NCI-H2196 treated with DMSO at 0.1 percent for 48 hours (cell line): ENCODE data around the gene PKP1.

ENCODE experiments used
- DNase-seq: peaks from one replicate; lab custom pipeline; 2025; ENCODE audit not compliant: unreplicated experiment; lab: John Stamatoyannopoulos, UW

Gene PKP1

GRCh38 chr1:201307760-201308499 lies 24.6 kb downstream of the PKP1 start:
- no peak for DNase-seq

DNA sequence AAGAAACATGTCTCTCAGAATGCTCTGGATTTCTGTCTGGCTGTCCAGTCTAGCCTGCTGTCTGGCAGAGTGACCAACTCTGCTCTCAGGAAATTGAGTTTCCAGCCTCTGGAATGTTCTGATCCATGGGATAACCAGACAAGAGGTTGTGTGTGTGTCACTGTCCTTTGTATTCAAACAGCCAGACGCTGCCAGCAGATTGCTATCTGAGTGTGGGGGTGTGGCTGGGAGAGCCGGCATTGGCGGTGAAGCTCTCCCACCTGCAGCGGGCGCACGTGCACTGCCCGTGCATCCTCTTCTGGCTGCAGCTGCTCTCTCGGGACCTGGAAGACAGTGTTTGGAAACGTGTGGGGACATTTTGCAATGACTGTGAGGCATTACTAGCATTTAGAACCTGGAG lies 26.1 kb downstream of the PKP1 start:
- peak; percentile 84 for DNase-seq

DNA sequence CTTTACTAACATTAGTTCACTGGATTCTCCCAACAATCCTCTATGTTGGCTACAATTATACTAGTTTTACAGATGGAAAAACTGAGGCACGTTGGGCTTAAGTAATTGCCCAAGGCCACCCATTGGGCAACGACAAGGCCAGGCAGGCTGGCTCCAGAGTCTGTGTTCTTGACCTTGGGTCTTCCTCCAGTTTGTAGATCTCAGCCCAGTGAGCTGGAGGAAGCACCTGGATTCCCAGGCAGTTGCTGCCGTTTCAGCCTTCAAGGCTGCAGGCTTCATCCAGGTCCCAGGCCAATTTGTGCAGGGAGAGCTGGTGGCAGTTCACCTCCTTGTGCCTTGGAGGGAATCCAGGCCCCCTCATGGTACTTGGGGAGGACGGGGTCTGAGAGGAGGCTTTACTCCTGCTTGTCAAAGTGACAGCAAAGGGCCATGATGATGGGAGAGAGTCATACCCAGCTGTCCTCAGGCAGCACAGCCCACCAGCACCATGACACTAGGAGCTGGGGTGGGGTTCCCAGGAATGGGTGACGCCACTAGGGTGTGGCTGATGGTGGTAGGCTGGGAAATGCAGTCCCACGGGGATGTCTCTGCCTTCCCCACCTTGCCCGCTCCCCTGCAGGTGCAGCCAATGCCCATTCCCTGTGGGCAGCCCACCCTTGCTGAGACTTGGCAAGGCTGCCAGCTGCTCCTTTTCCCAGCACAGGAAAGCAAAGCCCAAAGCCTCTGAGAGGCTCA lies 27.1 kb downstream of the PKP1 start:
- no peak for DNase-seq

DNA sequence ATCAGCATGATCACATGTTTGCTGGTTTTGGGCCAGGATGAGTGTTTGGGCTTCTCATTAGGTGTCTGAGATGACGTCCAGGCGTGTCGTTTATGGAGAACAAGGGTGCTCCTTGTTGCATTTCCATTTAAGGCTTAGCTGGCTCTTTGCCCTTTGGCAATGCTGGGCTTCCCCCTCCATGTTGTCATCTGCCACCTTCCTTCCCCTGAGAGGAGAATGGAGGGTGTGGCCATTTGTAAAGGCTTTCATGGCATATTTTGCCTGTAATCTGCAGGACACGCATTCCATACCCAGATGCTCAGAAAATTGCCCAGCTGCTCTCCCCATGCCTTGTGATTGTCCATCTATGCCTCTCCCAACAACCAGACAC lies 27.7 kb downstream of the PKP1 start:
- DNase-seq: peak; percentile 87

DNA sequence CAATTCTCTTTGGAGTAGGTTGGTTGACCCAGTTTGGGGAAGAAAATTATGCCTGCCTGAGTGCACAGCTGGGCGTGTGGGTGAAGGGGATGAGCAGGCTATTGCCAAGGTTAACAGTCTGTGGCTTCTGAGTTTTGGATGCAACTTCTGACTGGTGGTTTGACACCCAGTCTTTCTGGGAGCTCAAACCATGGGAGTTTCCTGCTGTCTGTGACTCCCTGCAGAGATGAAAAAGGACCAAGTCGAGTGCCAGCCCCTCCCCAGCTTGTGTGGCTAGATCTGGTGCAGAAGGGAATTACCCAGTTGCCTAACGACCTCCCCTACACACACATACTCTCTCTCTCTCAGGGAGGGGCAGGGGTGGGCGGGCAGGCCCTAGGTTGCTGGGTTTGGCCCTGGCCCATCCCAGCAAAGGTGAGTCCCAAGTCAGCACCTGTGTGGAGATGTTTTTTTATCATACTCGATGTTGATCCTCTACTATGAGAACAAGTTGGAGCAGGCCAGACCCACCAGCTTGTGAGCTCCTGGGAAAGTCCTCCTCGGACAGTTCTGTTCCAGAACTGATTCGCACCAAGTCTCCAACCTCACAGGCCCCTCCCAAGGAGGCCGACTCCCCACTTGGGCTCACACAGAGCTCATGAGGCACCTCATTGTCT lies 28.2 kb downstream of the PKP1 start:
- peak; percentile 84 for DNase-seq

- no peak for DNase-seq
Measured at GRCh38 chr1:201312298-201312697, 29.0 kb downstream of the PKP1 start.

- DNase-seq: no peak
Measured at GRCh38 chr1:201313086-201313485, 29.8 kb downstream of the PKP1 start.

DNA sequence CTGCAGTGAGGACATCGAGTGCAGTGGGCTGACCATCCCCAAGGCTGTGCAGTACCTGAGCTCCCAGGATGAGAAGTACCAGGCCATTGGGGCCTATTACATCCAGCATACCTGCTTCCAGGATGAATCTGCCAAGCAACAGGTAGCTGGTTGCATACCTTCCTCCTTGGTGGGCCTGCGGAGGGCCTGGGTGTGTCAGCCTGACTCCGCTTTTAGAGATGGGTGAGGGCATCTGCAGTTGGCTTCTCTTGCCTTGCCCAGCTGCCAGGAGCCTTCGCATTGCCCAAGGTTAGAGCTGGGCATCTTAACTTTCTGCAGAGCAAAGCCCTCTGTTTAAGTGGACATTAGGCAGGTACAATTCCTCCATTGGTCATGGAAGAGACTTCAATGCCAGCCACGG lies 33.2 kb downstream of the PKP1 start:
- DNase-seq: no peak

DNA sequence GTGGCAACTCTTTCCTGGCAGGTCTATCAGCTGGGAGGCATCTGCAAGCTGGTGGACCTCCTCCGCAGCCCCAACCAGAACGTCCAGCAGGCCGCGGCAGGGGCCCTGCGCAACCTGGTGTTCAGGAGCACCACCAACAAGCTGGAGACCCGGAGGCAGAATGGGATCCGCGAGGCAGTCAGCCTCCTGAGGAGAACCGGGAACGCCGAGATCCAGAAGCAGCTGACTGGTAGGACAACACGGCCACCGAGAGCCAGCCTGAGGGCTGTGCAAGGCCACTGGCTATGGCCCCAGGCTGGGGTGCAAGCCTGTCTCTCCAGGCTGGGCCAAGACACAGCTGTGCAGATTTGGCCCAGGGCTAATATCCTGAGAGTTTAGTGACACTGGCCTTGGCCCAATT lies 34.2 kb downstream of the PKP1 start:
- DNase-seq: no peak

- DNase-seq: no peak
Measured at GRCh38 chr1:201318504-201319340, 35.4 kb downstream of the PKP1 start.

GRCh38 chr1:201319631-201320030 lies 36.3 kb downstream of the PKP1 start:
- DNase-seq: no peak

DNA sequence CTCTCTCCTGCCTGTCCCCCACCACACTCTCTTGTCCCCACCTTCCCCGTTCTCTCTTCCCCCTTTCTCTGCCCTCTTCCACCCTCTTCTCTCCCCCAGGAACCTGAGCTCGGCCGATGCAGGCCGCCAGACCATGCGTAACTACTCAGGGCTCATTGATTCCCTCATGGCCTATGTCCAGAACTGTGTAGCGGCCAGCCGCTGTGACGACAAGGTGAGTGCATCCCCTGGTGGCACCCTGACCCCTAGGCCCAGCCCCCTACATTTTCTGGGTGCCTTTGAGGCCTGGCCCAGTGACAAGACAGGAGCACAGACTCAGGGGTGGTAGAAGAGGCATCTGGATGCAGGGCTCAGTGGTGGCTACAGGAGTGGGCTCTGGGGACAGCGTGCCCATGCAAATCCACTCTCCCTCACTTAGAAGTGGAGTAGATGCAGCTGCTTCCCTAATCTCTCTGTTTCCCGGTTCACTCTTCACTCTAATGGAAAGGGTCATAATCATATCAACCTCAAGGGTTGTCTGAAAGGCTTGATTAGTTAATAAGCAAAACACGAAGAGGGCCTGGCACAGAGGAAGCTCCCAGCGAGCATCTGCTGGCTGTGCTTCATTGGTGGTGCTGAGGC lies 37.0 kb downstream of the PKP1 start:
- no peak for DNase-seq

DNA sequence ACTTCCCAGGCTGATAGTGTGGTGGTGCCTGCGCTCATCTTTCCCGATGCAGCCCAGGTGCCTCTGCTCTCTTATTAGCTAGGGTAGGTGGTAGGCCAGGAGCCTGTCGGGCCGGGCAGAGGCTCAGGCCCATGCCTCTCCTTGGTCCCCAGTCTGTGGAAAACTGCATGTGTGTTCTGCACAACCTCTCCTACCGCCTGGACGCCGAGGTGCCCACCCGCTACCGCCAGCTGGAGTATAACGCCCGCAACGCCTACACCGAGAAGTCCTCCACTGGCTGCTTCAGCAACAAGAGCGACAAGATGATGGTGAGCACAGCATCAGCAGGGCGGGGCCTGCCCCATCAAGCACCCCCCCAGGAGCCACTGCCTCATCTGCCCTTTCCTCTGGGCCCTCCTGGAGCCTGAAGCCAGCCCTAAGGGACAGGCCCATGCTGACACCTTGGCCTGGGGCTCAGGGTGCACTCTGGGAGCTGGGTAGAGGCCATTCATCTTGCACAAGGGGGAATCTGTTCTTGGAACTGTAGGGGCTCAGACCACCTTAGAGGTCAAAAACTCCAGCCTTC lies 38.6 kb downstream of the PKP1 start:
- no peak for DNase-seq

DNA sequence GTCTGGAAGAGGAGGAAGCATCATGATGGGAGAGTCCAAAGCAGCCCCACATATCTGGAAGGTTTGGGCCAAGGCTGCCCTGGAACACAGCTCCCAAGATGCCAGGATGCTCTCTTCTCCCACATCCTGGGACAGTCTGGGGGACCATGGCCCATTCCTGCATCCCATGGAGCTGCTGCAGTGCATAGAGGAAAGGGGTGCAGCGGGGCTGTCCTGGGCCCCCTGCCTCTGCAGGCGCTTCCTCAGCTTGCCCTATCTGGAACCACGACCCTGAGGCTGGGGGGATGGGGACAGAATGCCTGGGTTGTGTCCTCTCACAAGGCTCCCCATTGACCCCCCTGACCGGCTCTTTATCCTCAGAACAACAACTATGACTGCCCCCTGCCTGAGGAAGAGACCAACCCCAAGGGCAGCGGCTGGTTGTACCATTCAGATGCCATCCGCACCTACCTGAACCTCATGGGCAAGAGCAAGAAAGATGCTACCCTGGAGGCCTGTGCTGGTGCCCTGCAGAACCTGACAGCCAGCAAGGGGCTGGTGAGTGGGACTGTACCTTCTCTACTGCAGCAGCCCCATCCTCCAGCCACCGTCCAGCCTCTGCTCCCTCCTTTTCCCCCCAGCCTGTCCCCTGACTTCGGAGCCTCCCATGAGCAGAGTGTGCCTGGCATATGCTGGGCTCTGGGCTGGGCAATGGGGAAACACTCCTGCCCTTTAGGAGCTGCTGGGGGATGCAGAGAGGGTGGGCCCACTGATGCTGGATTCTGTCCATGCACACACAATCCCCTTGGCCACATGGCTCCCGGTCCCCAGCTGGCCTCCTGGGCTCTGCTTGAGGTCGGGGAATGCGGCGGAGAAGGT lies 39.6 kb downstream of the PKP1 start:
- DNase-seq: no peak

DNA sequence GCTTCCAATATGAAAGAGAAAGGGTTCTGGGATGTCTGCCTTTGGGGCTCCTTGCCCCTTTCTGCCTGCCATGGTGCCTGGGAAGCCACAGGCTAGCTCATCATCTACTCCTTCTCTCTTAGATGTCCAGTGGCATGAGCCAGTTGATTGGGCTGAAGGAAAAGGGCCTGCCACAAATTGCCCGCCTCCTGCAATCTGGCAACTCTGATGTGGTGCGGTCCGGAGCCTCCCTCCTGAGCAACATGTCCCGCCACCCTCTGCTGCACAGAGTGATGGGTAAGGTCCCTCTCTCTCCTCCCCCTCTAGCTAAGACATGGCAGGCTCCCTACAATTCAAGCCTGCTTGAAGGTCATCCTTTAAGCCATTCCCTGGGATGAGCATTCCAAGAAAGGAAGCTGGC lies 41.0 kb downstream of the PKP1 start:
- DNase-seq: no peak

DNA sequence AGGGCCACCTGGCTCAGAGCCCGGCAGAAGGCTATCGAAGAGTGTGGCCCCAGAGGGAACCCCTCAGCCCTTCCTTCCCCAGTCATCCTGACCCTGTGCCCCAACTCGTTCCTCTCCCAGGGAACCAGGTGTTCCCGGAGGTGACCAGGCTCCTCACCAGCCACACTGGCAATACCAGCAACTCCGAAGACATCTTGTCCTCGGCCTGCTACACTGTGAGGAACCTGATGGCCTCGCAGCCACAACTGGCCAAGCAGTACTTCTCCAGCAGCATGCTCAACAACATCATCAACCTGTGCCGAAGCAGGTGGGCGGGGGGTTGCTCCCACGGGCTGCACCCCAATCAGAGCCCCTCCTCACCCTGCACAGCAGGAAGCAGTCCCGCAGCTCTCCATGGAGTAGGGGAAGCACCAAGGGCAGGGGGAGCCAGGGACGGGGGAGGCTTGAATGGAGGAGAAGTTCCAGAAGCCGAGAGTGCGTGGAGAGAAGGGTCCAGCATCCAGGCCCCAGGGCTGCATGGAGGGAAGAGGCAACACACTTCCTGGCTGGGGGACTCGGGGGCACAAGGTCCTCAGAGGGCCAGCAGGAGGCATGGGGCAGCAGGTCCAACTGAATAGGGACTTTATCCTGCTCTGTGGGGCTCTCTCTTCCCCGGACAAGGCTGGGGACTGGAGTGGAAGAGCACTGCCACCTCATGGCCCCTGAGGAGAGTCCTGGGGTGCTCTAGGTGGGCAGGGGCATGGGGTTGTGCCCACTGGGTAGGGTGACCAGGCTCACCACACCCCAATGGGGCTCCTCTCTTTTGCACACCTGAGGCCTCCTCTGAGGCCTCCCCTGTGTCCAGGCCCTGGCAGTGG lies 41.7 kb downstream of the PKP1 start:
- DNase-seq: no peak

DNA sequence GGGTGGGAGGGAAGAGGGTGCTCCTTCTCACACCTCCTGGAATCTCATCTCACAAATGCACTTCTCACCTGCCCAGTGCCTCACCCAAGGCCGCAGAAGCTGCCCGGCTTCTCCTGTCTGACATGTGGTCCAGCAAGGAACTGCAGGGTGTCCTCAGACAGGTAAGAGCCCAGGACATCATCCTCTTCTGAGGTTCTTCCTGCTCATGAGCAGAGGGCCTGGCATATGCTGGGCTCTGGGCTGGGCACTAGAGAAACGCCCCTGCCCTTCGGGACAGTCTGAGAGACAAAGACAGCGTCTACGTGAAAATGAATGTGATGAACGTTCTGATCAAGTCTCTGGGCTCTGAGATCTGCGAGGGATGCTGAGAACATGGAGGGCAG lies 42.4 kb downstream of the PKP1 start:
- no peak for DNase-seq

- no peak for DNase-seq
Measured at GRCh38 chr1:201326710-201327109, 43.4 kb downstream of the PKP1 start.
